Peyer's patch (tissue), 4 donors: ENCODE measurements around the gene RASSF8. TPM values are rescaled to one million over a fixed set of nuclear protein-coding genes. Genes with fewer than 3 reads are reported as not detected.

ENCODE experiments used
- DNase-seq, 3 donors: peaks; one replicate each; pipeline ENCODE4 v3.0.0-alpha.2; 2017 to 2019
- H3K27ac ChIP-seq, 4 donors: fragments of 200-600 bp; sonication (generic); one replicate each; pipeline ENCODE4 v1.5.1; 2016 to 2019
- H3K27me3 ChIP-seq, 2 donors: fragments of 200-600 bp; sonication (generic); one replicate each; pipeline ENCODE4 v1.5.1; 2019
- H3K36me3 ChIP-seq, 3 donors: fragments of 200-600 bp; sonication (generic); one replicate each; pipeline ENCODE4 v1.5.1; 2016 to 2019
- H3K4me1 ChIP-seq, 4 donors: fragments of 200-600 bp; sonication (generic); one replicate each; pipeline ENCODE4 v1.5.1; 2016 to 2019
- H3K4me3 ChIP-seq, 4 donors: fragments of 200-600 bp; sonication (generic); 1 replicate in 3 of 4; 2 replicates in 1 of 4; pipeline ENCODE4 v1.5.1; 2016 to 2019; ENCODE audit warnings: mild to moderate bottlenecking in 1 of 4
- H3K9me3 ChIP-seq, 4 donors: fragments of 200-600 bp; sonication (generic); one replicate each; pipeline ENCODE4 v1.5.1; 2016 to 2019; ENCODE audit warnings: mild to moderate bottlenecking in 1 of 4
- CTCF ChIP-seq, 6 experiments: fragments of 450-650 bp in 4 of 6; fragments of 200-600 bp in 2 of 6; sonication (generic) in 1 of 6; IDR thresholded peaks; one replicate each; pipeline ENCODE4 v1.5.1; 2017 to 2019; ENCODE audit warnings: antibody characterized with exemption in 6 of 6, mild to moderate bottlenecking in 3 of 6, moderate library complexity in 1 of 6
- POLR2A ChIP-seq, 2 donors: fragments of 450-650 bp; IDR thresholded peaks; one replicate each; pipeline ENCODE4 v1.5.1; 2017; ENCODE audit warnings: antibody characterized with exemption in 2 of 2, mild to moderate bottlenecking in 2 of 2, moderate library complexity in 2 of 2
- total RNA-seq, 4 donors: library from RNA; depleted of rRNA; stranded (reverse); fragments of >200 nt; gene quantifications; one replicate each; pipeline ENCODE4 v1.1.0, GENCODE V29; 2016

The RASSF8 gene
- total RNA-seq, 4 donors from 2014 or later = 1.2 to 56.9 (median 12.0) TPM

GRCh38 chr12:26046203-26046602 lies 87.7 kb downstream of the RASSF8 start:
- Histone ChIP-seq H3K4me1 (no peaks in the 10 kb centered on the region), H3K9me3 (no peaks in the 10 kb centered on the region), H3K36me3 (no peaks in the 10 kb centered on the region), H3K27me3 (no peaks in the 10 kb centered on the region), H3K27ac (no peak overlapping the region), H3K4me3 (no peak overlapping the region)
- DNase-seq = no peak
- no peak for TF ChIP-seq CTCF (IDR thresholded peaks at IDR 0.05)
- TF ChIP-seq POLR2A (IDR thresholded peaks at IDR 0.05) = no peak

GRCh38 chr12:26046906-26047305 lies 88.4 kb downstream of the RASSF8 start:
- Histone ChIP-seq H3K27me3 (no peaks in the 10 kb centered on the region), H3K4me3 (no peak overlapping the region), H3K4me1 (no peaks in the 10 kb centered on the region), H3K36me3 (no peaks in the 10 kb centered on the region), H3K9me3 (no peaks in the 10 kb centered on the region), H3K27ac (no peak overlapping the region)
- no peak for DNase-seq
- no peak for TF ChIP-seq POLR2A (IDR thresholded peaks at IDR 0.05)
- TF ChIP-seq CTCF (IDR thresholded peaks at IDR 0.05) = no peak

GRCh38 chr12:26047401-26048226 lies 89.1 kb downstream of the RASSF8 start:
- no peak overlapping the region for H3K27ac ChIP-seq
- DNase-seq = no peak
- no peak for TF ChIP-seq POLR2A (IDR thresholded peaks at IDR 0.05)
- TF ChIP-seq CTCF (IDR thresholded peaks at IDR 0.05) = no peak
- no peaks in the 10 kb centered on the region for H3K36me3 ChIP-seq
- H3K27me3 ChIP-seq = no peaks in the 10 kb centered on the region
- H3K4me3 ChIP-seq = no peak overlapping the region
- no peaks in the 10 kb centered on the region for H3K4me1 ChIP-seq
- no peaks in the 10 kb centered on the region for H3K9me3 ChIP-seq

GRCh38 chr12:26052652-26053051 lies 94.2 kb downstream of the RASSF8 start:
- Histone ChIP-seq H3K4me3 (no peak overlapping the region), H3K9me3 (no peaks in the 10 kb centered on the region), H3K27ac (no peak overlapping the region), H3K36me3 (no peaks in the 10 kb centered on the region), H3K27me3 (no peaks in the 10 kb centered on the region), H3K4me1 (no peaks in the 10 kb centered on the region)
- TF ChIP-seq CTCF (IDR thresholded peaks at IDR 0.05) = no peak
- TF ChIP-seq POLR2A (IDR thresholded peaks at IDR 0.05) = no peak
- DNase-seq = no peak

- Histone ChIP-seq H3K4me1 (no peaks in the 10 kb centered on the region), H3K27me3 (no peaks in the 10 kb centered on the region), H3K36me3 (no peaks in the 10 kb centered on the region), H3K9me3 (no peaks in the 10 kb centered on the region), H3K27ac (no peak overlapping the region), H3K4me3 (no peak overlapping the region)
- DNase-seq = no peak
- no peak for TF ChIP-seq POLR2A (IDR thresholded peaks at IDR 0.05)
- TF ChIP-seq CTCF (IDR thresholded peaks at IDR 0.05) = no peak
Measured at GRCh38 chr12:26054383-26054782, 95.9 kb downstream of the RASSF8 start.
